ENCODE results near the gene TRHDE.

Gene TRHDE

DNA sequence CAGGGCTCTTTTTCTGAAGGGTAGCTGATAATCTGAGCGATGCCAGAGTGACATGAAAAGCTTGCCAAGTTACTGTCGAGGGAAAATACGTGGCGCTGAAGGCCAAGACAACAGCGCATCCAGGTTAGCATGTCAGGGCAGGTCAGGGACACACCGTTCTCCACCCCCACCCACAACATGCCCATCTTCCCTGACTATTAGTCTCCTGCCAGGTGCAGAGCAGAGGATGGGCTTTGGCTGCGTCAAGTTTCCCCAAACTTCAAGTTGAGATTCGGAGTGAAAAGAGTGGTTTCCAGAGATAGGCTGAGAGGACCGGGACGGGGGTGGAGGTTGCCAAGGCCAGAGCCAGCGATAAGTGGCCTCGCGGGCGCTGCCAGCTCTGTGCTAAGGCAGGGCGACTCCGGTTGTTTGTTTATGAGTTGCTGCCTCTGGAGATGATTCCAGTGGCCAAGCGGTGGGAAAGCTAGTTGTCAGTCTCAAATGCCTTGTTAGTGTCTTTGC, 1.7 kb downstream of the TRHDE start:
- DNase-seq = no peak

DNA sequence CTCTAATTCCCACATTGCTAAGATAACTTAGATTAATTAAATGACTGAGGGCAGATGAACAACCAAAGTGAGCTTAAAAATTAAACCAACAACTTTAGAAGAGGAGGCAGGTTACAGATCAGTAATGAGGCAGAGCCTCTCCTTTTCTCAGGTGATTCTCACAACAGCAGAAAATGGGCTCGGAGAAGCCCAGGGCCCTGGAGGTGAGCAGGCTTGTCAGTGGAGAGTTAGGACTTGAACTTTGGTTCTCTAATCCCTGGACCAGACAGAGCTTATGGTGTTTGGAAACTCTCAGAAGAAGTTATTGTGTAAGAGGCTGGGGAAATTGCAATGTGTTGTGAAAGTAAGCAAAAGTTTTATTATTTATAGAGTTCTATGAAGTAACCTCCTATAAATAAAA, 2.8 kb downstream of the TRHDE start:
- DNase-seq = no peak

DNA sequence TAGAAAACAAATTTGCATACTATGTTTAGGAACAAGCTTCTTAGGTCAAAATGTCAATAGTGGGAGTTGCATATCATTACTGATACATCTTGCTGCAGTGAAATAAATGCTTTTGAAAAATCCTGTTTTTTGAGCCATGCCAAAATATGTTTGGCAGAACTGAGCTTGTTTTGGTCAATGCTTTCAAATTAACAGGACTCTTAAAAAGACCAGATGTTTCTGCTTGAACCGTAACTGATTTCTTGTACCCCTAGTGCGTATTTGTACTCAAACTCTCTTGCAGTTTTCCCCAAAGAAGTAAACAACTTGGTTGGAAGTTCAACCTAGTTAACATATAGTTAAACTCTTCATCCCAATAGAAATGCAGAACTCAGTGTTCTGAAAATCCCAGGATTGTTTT, 3.4 kb downstream of the TRHDE start:
- DNase-seq = no peak

DNA sequence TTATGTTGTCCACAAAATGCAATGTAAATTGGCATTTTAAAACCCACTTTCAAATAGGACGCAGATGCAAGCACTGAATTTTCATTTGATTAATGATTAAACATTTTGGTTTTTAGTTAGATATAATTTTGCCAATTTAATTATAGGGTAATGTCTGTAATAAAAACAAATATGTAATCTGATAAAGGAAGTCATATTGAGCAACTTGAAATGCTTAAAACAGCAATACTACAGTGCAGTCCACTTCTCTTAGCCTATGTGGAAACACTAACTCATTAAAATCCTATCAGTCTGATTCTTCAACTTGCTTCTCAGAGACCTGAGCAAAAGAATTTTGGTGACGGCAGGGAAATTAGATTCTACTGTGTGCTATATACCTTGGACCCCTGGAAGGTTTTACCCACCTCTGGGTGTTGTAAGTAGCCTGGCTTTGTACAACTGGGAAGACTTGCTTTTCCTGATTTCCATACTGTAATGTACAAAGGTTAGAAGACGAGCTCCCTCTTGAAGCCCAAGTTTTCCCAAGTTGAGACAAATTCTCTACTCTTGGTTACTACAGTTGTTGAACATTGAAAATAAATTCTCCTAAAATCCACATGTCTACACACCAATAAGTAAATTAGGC, 4.1 kb downstream of the TRHDE start:
- DNase-seq = no peak

DNA sequence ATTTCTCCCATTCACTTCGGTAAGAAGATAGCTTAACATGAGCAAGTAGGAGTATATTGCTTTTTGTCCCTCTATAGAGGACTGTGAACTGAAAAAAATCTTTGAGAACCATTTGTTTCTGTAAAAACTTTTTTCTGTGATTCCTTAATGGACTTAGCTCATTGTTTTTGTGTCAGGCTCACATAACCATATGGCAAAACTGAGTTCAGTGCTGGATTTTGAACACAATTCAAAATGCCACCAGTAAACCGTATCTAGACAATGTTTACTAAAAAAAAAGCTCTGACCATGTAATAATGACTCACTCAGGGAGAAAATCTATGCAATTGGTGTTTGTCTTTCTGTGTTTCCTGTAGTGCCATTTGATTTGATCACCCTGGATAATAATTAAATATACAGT, 5.2 kb downstream of the TRHDE start:
- no peak for DNase-seq

DNA sequence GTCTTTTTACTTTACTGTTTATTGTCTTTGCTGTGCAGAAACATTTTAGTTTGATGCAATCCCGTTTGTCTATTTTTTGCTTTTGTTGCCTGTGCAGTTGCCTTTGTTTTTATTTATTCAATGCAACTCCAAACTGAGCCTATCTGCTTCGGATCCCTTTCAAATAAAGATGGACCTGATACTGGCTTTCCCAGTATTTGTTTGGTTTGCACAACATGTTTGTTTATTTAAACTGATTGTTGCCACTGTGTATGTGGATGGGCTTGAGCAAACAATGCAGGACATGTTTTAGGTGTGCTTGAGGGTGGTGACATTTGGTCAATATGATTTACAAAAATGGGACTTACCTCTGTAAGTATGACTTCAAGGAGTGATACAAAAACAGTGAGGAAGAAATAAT, 6.7 kb downstream of the TRHDE start:
- no peak for DNase-seq

DNA sequence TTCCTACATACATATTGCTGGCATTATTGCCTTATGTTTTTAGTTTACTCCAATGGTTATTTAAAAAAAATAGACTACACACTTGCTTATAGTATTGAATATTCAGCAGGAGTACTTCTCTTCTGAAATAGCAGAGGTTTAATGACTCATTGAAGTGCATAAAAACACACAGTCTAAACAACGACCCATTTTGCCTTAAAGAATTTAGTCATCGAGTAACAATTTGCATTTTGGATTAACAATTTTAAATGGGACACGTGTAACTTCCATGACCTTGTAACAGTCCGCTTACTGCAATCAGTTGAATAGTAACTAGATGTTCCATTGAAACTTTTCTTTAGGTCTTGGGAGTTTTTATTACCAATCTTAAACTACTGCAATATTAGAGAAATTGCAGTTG, 9.0 kb downstream of the TRHDE start:
- no peak for DNase-seq

DNA sequence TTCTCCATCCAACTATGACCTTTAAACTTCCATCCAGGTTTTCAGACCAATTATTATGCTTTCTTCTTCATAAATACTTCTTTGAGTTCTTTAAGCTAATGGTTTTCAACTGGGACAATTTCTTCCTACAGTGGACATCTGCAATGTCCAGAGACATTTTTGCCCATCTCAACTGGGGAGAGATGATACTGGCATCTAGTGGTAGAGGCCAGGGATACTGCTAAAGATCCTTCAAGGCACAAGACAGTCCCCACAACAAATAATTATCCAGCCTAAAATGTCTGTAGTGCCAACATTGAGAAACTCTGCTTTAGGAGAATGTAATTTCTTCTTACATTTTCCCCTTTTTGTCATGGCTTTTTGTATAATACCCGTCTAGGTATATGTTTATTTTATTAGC, 10.6 kb downstream of the TRHDE start:
- DNase-seq = no peak

DNA sequence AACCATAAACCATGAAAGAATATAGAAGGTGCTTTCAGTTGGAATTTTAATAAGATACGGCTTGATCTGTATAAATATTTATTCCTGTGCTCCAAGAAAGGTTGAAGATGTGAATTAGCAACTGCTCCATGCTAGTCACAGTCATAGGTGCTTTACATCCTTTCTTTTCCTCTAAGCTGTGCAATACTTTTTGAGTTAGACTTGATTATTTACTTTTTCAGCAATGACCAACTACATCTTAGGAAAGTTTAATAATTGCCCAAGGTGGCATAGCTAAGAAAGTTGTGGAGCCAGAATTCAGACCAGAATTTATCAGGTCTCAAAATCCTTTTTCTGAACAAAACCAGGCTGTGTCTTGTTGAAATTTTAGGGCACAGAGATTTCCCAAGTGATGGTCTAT, 13.7 kb downstream of the TRHDE start:
- no peak for DNase-seq

DNA sequence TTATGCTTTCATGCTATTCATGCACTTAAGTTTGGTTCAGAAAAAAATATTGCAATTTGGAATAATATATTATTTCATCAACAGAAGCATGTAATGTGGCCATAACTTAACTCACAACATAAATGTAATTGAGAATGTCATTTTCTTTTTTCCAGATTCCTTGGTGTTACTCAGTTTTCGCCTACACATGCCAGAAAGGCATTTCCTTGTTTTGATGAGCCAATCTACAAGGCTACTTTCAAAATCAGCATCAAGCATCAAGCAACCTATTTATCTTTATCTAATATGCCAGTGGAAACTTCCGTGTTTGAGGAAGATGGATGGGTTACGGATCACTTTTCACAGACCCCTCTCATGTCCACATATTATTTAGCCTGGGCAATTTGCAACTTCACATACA, 14.4 kb downstream of the TRHDE start:
- no peak for DNase-seq

DNA sequence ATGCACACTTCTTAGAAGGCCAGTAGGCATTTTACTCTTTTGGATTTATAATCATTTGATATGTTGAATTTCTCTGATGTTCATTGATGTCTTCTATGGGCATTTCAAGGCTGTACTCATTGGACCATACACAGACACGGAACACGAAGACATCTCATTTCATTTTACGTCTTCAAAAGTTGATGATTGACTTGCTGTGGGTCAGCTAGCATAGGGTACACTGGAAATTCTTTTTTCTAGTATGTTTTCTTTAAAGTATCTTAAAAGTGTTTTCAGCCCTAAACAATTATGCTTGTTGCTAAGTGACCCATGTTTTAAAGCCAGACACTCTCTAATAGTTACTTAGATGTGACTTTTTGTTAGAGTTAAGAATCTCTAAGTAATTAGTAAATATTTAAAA, 16.3 kb downstream of the TRHDE start:
- DNase-seq = no peak

DNA sequence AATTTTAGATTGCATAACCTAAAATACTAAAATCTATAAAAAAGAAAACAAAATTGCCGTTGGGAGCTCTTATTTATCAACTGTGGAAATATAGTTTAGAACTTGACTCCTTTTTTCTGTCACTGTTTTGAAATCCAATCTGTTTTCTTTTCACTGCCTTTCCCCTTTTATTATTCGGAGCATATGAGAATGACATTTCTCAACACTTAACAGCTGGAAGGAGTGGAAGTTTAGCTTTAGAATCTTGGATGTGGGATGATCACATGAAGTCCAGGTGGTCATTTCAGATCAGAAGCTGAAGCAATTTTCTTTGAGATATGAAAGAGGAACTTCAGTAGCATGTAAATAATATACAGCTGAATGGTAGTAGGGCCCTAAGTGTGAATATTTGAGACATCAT, 16.7 kb downstream of the TRHDE start:
- DNase-seq = no peak

DNA sequence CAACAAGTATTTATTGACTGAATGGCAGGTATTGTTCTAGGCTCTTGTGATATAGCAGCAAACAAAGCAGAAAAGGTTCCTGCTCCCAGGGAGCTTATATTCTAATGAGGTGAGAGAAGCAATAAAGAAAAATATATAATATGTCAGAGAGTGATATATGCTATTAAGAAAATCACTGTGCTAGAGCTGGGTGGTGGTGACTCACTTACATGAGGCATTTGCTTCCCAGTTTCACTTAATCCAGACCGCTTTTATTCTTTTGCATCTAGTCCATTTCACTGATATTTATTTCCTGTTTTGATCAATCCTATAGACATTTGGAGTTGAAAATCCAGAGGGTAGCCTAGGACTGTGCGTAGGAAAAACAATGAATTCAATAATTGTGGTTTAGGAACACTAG, 17.5 kb downstream of the TRHDE start:
- no peak for DNase-seq

DNA sequence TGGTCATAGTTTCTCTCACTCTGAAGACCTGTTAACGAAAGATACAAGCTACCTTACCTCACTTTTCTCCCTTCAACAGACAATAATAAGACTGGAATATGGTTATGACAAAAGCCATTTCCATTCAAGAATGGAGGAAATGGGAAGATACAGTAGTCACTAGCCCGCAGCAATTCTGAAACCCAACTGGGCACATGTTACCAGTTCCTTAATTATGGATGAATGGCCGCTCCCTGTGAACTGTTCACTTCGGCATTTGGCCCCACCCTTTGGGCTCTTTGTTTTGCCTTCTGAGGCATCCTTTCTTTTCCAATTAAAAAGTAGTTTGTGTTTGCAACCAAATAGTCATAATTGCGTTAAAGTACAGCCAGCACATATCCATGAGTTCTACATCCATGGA, 19.0 kb downstream of the TRHDE start:
- no peak for DNase-seq

DNA sequence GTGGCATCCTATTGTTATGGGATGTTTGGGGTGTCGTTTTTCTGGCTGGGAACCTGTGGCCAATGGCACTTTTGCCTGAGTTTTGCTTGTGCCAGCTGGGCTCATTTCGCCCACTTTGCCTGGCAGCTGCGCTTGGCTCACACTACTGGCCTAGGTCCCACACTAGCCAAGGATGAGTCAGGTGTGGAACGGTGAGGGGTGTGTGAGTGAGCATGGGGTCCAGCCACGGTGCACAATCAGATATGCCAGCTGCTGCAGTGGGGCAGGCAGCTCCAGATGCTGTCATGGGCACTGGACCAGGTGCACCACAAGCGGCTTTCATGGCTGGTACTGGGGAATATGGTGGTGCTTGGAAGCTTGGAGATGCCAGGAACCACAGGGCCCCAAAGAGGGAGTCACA, 21.5 kb downstream of the TRHDE start:
- DNase-seq = no peak

DNA sequence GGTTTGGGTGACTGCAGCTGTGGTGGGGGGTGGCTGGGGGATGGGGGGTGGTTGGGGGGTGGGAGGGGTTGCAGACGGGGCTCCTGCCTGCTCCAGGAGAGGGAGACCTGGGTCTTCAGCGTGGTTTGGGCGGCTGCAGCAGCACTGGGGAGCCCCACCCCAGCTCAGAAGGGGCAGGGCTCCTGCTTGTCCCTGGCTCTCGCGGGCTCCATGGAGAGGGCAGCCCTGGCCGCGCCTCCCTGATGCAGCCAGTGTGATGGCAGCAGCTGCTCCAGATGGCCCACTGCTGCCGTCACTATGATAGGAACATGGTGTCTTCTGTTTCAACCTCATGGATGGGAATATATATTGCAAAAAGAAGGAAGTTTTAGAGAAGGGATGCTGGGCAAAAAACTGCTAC, 22.9 kb downstream of the TRHDE start:
- DNase-seq = no peak

DNA sequence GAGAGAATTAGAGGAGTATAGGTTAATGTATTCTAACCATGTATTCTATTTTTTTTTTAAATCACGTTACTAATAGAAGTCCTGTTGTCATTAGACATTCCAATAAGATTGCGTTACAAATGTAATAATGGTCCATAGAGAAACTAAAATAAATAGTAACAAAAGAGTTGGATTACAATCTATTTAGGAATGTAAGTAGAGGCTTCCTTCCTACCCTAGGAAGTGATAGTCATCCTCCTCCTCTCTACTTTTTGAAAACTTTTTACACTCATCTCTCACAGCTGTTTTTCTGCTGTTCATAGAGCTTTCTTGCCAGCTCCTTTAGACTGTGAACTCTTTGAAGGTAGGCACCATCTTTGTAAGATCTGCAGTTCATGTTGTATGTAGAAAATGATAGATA, 23.6 kb downstream of the TRHDE start:
- no peak for DNase-seq

DNA sequence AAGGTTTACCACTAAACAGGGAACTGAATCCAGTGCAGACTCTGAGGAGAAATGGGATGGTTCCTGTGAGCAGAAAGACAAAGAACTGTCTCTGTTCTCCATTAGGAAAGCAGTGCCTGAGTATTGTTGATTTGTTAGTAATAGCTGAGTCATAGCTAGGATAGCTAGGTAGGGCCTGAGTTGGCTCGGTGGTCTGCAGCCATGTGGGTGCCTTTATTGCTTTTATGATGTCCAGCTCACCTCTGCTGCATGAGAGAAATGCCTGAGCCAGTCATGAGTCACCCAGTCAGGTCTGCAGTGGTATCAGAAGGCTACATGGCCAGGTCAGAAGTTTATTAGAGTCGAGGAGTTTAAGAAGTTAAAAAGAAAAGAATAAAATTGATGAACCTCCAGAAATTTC, 24.2 kb downstream of the TRHDE start:
- DNase-seq = no peak

DNA sequence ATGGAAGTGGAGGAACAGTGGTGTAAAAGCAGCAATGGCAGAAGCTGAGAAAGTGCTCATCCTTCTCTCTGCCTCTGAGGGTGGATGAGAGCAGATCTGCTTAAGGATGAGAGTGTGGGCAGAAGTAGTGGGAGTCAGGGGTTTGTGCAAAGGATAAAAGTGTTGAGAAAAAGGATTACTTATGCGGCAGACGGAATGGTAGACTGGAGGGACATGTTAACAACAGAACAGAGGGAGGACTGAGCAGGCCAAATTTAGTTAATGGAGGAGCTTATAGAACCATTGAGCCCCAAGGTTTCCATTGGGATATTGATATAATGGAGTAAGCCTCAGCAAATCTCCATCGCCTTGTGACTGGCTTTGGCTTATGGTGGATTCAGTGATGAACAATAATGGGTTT, 25.5 kb downstream of the TRHDE start:
- DNase-seq = no peak

DNA sequence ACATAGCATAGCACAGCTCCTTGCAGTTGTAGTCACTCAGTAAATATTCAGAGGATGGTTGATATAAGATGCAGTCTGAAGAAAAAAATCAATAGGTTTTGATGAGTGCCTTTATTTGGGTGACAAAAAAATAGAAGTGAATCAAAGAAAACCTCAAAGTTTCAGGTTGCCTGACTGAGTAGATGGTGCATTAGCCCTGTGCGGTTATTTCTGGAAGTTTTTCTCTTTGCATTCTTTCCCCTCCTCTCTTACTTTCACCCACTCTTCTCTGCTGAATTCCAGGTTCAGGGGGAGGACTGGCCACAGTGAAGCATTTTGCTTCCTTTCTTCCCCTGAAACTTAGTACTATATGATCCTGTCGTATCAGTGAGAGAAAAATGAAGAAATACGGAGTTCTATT, 28.6 kb downstream of the TRHDE start:
- DNase-seq = no peak

DNA sequence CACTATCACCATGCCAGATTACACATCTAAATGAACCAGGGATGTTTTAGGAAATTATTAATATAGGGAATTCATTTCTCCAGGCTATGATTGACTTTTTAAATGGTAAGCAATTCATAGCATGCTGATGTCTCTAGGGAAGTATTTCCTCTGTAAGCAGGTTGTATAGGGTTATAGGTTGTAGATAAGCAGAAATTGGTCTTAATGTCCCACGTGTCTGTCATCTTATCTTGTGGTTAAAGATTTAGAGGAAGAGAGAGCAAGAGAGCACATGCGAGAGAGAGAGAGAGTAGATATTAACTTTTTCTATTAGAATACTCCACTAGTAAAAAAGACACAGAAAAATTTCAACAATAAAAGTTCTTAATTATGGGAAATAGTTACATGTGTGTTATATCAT, 32.6 kb downstream of the TRHDE start:
- DNase-seq = no peak

DNA sequence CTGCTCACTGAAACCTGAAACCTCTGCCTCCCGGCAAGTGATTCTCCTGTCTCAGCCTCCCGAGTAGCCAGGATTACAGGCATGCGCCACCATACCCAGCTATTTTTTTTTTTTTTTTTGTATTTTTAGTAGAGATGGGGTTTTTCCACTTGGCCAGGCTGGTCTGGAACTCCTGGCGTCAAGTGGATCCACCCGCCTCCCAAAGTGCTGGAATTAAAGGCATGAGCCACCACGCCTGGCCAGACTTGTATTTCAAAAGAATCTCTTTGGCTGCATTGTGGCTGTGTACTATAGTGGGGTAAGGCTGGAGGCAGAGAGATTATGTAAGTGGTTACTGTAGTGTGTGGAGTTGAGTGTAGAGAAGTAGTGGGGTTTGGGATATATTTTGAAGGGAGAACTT, 35.1 kb downstream of the TRHDE start:
- no peak for DNase-seq

DNA sequence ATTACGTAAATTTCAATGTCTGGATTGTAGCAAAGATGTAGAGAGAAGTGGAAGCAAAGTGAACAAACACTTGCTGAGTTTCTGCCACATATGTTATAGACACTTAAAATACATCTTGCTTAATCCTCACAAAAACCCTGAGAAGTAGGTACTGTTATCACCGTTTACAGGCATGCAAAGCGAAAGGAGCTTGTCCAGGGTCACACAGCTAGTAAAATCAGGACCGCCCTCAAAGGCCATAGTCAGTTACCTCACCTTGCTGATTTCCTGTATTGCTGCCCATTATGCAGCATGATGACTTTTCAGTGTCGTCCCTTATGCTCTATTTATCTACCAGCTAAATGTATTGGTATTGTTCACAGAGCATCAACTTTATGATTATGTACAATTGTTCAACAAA, 39.8 kb downstream of the TRHDE start:
- DNase-seq = no peak

DNA sequence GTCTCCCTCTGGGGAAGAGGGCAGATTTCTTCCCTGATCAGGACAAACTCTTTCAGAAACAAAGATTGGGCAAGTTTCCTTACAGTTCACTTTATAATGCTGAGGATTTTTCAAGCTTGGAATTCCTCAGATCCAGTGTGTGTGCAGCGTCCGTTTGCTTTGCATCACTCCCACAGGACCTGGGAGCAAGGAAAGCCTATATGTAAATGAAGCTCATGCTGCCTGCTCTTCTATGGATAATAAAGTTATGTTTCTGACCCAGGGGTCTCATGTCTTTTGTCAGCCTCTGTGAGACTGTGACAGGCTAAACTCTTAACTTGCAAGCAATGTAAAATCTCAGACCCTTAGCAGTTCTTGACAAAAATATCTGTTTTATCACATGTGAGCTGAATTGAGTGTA, 41.6 kb downstream of the TRHDE start:
- DNase-seq = no peak

DNA sequence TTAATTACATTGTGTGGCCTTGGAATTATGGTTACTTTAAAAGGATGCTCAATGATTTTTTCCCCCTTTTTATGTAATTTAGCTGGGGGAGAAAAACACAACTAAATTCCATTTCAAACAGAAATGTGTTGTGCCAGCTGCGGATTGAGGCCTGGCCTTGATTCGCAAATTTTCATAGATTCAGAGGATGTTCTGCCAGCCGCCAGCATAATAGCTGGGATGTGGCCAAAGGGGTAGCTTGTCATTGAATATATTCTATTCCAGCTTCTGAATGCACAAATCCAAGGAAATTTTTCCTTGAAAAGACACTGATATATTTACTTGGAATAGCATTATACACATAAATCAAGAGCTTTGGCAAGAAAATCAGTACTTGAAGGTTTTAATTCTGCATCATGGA, 43.7 kb downstream of the TRHDE start:
- no peak for DNase-seq

DNA sequence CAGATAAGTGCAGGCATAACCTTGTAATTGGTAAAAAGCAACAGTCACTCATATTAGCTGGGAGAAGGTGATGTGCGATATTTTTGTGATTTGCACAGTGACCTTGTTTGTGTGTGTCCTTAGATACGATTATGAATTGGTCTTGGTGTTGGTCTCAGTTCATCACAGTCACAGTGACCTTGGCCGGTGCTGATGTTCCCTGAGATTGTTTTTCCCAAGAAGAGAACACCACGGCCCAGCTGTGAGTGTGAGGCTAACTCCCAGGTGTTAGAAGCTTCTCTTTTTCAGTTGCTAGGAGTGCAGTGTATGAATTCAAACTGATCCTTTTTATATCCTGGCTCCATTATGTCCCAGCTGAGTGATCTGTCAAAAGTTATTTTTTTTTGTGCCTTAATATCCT, 46.2 kb downstream of the TRHDE start:
- DNase-seq = no peak

Data from DMS79 (cell line).